Motor neuron (in vitro differentiated cells): ENCODE measurements around the gene EZR. TPM values are rescaled to one million over a fixed set of nuclear protein-coding genes. Genes with fewer than 3 reads are reported as not detected.
"Not testable (repeated sequence)": the region's sequence is repeated elsewhere in the genome, so short reads cannot be mapped to it uniquely, and the experiment has no call there.

Source experiments
- ATAC-seq, 8 experiments: fragments of 200-7000 bp; cut with Tn5 transposase; replicated peaks in 6 of 8; 2 replicates each; pipeline ENCODE4 v1.8.0; 2021; ENCODE audit warnings: mild to moderate bottlenecking in 8 of 8, moderate library complexity in 8 of 8
- H3K27ac ChIP-seq, 2 donors: fragments of 250-450 bp; sonication (Bioruptor Pico); 2 replicates each; pipeline ENCODE4 v1.9.0; 2021; ENCODE audit warnings: antibody characterized with exemption in 2 of 2, mild to moderate bottlenecking in 2 of 2, moderate library complexity in 1 of 2
- H3K4me1 ChIP-seq, 2 donors: fragments of 250-450 bp; sonication (Bioruptor Pico); replicated peaks in 1 of 2; 2 replicates each; pipeline ENCODE4 v1.6.1; 2021; ENCODE audit warnings: antibody characterized with exemption in 2 of 2, mild to moderate bottlenecking in 2 of 2, moderate library complexity in 1 of 2
- H3K4me3 ChIP-seq, 5 donors: fragments of 250-450 bp; sonication (Bioruptor Pico); 2 replicates each; pipeline ENCODE4 v1.9.0; 2021; ENCODE audit warnings: antibody characterized with exemption in 5 of 5, mild to moderate bottlenecking in 5 of 5, moderate library complexity in 4 of 5
- WGBS, 10 experiments: fragments of 450-650 bp; shearing (Covaris generic); methylation state at CpG; one replicate each; pipeline ENCODE4 v1.0.0; 2022; 5-methylcytosine and 5-hydroxymethylcytosine counted together
- in situ Hi-C, 9 experiments: fragments of 400-800 bp; cut with MboI; loops; one replicate each; pipeline ENCODE4 v1.15.0; 2021; ENCODE audit warnings: low sequenced_read_pairs in 9 of 9, low pct_unique_long_range_greater_than_20kb in 2 of 9; ENCODE audit not compliant: unreplicated experiment in 9 of 9
- total RNA-seq, 8 experiments: library from RNA; unstranded; fragments of 300-600 nt; gene quantifications; 2 replicates each; pipeline versions ENCODE4 v1.2.3 to v1.2.4, GENCODE V29; 2022

The EZR gene
- total RNA-seq, 8 experiments from 2014 or later: 10.9 to 180 (median 24.5) TPM

GRCh38 chr6:158793432-158793831, 25.7 kb downstream of the EZR start:
- H3K4me1 ChIP-seq: peaks cover 0 to 18% of the 10 kb centered on the region in 2 donors
- H3K27ac ChIP-seq: no peak overlapping the region
- 0 to 67% (median 63%) methylated on average over 1 of the region's 1 CpG; no CpG with 5 or more reads in 7 of the 10 experiments for WGBS, 10 experiments
- peak in 5 of 8 experiments; percentile 41 to 81 (median 76) for ATAC-seq
- no peak overlapping the region for H3K4me3 ChIP-seq
- in situ Hi-C loops: no loop called here

GRCh38 chr6:158792505-158792904, 26.7 kb downstream of the EZR start:
- WGBS, 10 experiments: 79 to 100% (median 95%) methylated on average over 1 to 6 of the region's 10 CpGs; no CpG with 5 or more reads in 4 of the 10 experiments
- H3K4me1 ChIP-seq, in situ Hi-C loops, H3K4me3 ChIP-seq, H3K27ac ChIP-seq, ATAC-seq: not testable (repeated sequence)

DNA sequence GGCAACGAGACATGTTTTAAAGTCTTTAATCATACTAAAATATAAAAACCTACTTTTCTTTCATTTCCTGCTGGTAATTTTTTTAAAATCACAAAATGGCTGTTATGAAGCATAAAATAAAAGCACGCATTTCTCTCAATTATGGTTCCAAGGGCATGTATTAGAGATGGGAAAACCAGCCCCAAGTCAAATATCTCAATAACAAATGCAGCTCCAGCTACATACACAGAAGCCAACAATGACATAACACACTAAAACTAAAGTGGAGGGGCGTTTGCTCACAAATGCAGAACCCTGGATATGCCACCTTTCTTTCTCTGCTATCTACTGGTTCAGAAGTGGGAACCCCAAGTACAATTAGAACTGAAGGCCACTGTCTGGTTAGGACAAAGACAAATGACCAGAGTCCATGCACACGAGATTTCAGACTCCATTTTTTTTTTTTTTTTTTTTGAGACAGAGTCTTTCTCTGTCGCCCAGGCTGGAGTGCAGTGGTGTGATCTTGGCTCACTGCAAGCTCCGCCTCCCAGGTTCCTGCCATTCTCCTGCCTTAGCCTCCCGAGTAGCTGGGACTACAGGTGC, 27.8 kb downstream of the EZR start:
- peaks cover 0 to 4% of the 10 kb centered on the region in 2 donors for H3K4me1 ChIP-seq
- in situ Hi-C loops: no loop called here
- no peak overlapping the region for H3K4me3 ChIP-seq
- ATAC-seq: peak in 1 of 8 experiments; percentile 16
- 60 to 100% (median 78%) methylated on average over 1 to 4 of the region's 7 CpGs for WGBS, 10 experiments
- no peak overlapping the region for H3K27ac ChIP-seq

GRCh38 chr6:158789115-158789917, 29.9 kb downstream of the EZR start:
- Histone ChIP-seq H3K27ac (no peak overlapping the region), H3K4me3 (no peak overlapping the region), H3K4me1 (peaks cover 0 to 4% of the 10 kb centered on the region in 2 donors)
- ATAC-seq: peak in 5 of 8 experiments; percentile 21 to 48 (median 40)
- WGBS, 10 experiments: 86 to 100% (median 96%) methylated on average over 1 to 11 of the region's 11 CpGs; no CpG with 5 or more reads in 1 of the 10 experiments
- in situ Hi-C loops: no loop called here

DNA sequence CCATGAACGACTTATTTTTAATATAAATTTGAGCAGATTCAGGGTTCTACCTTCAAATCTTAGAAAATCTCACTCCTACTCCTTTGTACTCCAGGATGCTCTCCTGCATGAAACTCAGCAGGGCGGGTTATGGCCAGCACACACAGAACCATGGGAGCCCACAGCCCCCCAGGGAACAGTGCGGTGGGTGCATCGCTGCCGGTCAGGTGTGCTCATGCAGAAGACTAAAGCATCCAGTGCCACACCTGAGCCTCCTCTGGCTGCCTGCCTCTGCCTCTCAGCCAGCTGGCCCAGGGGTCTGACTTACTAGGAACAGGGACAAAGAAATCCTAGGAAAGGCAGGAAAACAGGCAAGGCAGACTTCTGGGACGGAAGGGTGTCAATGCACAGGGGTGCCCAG, 31.8 kb downstream of the EZR start:
- no peak overlapping the region for H3K27ac ChIP-seq
- ATAC-seq: no peak
- H3K4me1 ChIP-seq: peaks cover 0 to 4% of the 10 kb centered on the region in 2 donors
- H3K4me3 ChIP-seq: no peak overlapping the region
- 77 to 100% (median 90%) methylated on average over 1 to 6 of the region's 6 CpGs; no CpG with 5 or more reads in 3 of the 10 experiments for WGBS, 10 experiments
- in situ Hi-C loops: no loop called here

- 95 to 100% (median 97%) methylated on average over 1 to 6 of the region's 6 CpGs; no CpG with 5 or more reads in 1 of the 10 experiments for WGBS, 10 experiments
- Histone ChIP-seq H3K4me3 (no peak overlapping the region), H3K4me1 (peaks cover 0 to 4% of the 10 kb centered on the region in 2 donors), H3K27ac (no peak overlapping the region)
- in situ Hi-C loops: no loop called here
- no peak for ATAC-seq
Measured at GRCh38 chr6:158786645-158787304, 32.4 kb downstream of the EZR start.

GRCh38 chr6:158785036-158785435, 34.1 kb downstream of the EZR start:
- no peak overlapping the region for H3K27ac ChIP-seq
- ATAC-seq: no peak
- in situ Hi-C loops: no loop called here
- H3K4me1 ChIP-seq: peaks cover 0 to 4% of the 10 kb centered on the region in 2 donors
- 91 to 100% (median 100%) methylated on average over 1 to 8 of the region's 12 CpGs; no CpG with 5 or more reads in 3 of the 10 experiments for WGBS, 10 experiments
- no peak overlapping the region for H3K4me3 ChIP-seq

- ATAC-seq: no peak
- Histone ChIP-seq H3K4me3 (no peak overlapping the region), H3K4me1 (peaks cover 0 to 1% of the 10 kb centered on the region in 2 donors), H3K27ac (no peak overlapping the region)
- in situ Hi-C loops: no loop called here
- WGBS, 10 experiments: 24 to 100% (median 85%) methylated on average over 1 to 5 of the region's 6 CpGs; no CpG with 5 or more reads in 3 of the 10 experiments
Measured at GRCh38 chr6:158784505-158784904, 34.7 kb downstream of the EZR start.

DNA sequence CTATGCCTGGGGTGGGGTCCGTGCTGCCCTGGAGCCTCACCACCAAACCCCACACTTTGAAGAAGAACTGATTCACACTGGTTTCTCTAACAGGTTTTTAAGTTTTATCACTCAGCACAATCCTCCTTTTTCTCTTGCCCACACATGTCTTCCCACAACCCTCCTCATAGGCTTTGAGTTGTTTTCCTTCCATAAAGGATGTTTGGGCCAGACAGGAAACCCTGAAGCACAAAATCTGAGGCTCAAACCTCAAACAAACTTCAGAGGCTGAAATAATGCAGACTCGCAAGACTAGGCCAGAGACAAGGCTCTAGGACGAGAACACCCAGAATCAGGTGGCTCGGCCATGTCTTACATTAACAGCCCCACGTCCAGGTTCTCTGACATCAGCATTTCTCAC, 35.3 kb downstream of the EZR start:
- in situ Hi-C loops: no loop called here
- Histone ChIP-seq H3K27ac (no peak overlapping the region), H3K4me1 (no peaks in the 10 kb centered on the region), H3K4me3 (no peak overlapping the region)
- ATAC-seq: no peak
- 91 to 100% (median 97%) methylated on average over 1 to 5 of the region's 5 CpGs; no CpG with 5 or more reads in 4 of the 10 experiments for WGBS, 10 experiments

DNA sequence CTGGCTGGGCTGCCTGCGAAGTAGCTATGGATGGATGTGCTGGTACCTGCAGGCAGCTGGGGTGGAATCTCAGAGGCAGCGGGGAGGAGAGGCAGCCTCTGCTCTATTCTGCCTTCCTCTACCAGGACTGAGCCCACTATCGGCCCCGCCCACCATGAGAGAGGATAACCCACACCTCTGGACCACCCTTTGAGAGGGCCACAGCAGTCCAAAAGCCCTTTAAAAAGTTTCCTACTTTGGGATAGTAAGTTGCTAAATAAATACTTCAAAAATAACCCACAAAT, 36.1 kb downstream of the EZR start:
- no peak overlapping the region for H3K4me3 ChIP-seq
- H3K27ac ChIP-seq: no peak overlapping the region
- in situ Hi-C loops: no loop called here
- no peak for ATAC-seq
- H3K4me1 ChIP-seq: no peaks in the 10 kb centered on the region
- WGBS, 10 experiments: 85% methylated on average over 4 of the region's 4 CpGs; no CpG with 5 or more reads in 9 of the 10 experiments

- H3K27ac ChIP-seq: no peak overlapping the region
- 93 to 100% (median 96%) methylated on average over 1 to 8 of the region's 11 CpGs; no CpG with 5 or more reads in 1 of the 10 experiments for WGBS, 10 experiments
- no peak overlapping the region for H3K4me3 ChIP-seq
Measured at GRCh38 chr6:158782432-158783166, 36.6 kb downstream of the EZR start.

GRCh38 chr6:158781692-158782373, 37.3 kb downstream of the EZR start:
- no peaks in the 10 kb centered on the region for H3K4me1 ChIP-seq
- in situ Hi-C loops: no loop called here
- H3K27ac ChIP-seq: no peak overlapping the region
- no peak for ATAC-seq
- H3K4me3 ChIP-seq: no peak overlapping the region
- WGBS, 10 experiments: 83 to 100% (median 100%) methylated on average over 1 to 11 of the region's 19 CpGs; no CpG with 5 or more reads in 1 of the 10 experiments

More at GRCh38 chr6:158782432-158783166, 36.6 kb downstream of the EZR start:
- no peaks in the 10 kb centered on the region for H3K4me1 ChIP-seq
- in situ Hi-C loops: no loop called here
- ATAC-seq: no peak
